Liver (tissue), 9 donors: Measurements from ENCODE around the gene PLEKHO1. TPM values are rescaled to one million over a fixed set of nuclear protein-coding genes. Genes with fewer than 3 reads are reported as not detected.

Experiments used
- DNase-seq: peaks from one replicate; pipeline ENCODE4 v3.0.0-alpha.2; 2017; ENCODE audit warnings: low spot score
- H3K27ac ChIP-seq, 2 donors: one replicate each; pipeline ENCODE4 v1.7.0; 2013; ENCODE audit warnings: inconsistent platforms in 2 of 2, low read length in 2 of 2, control low read depth in 1 of 2, low read depth in 1 of 2, mild to moderate bottlenecking in 1 of 2
- H3K27me3 ChIP-seq, 4 donors: one replicate each; pipeline versions ENCODE4 v1.6.1 to v1.7.0; 2013; ENCODE audit warnings: low read length in 3 of 4, inconsistent platforms in 1 of 4, mild to moderate bottlenecking in 1 of 4, moderate library complexity in 1 of 4; ENCODE audit not compliant: control insufficient read depth in 4 of 4, insufficient read depth in 4 of 4
- H3K36me3 ChIP-seq, 4 donors: one replicate each; pipeline versions ENCODE4 v1.6.1 to v1.7.0; 2013; ENCODE audit warnings: low read length in 3 of 4, mild to moderate bottlenecking in 3 of 4, low read depth in 1 of 4, moderate library complexity in 1 of 4; ENCODE audit not compliant: control insufficient read depth in 4 of 4, insufficient read depth in 3 of 4
- H3K4me1 ChIP-seq, 4 donors: one replicate each; pipeline versions ENCODE4 v1.6.1 to v1.7.0; 2013; ENCODE audit warnings: low read length in 3 of 4, mild to moderate bottlenecking in 3 of 4, moderate library complexity in 1 of 4; ENCODE audit not compliant: control insufficient read depth in 4 of 4, insufficient read depth in 4 of 4
- H3K4me3 ChIP-seq, 3 donors: one replicate each; pipeline versions ENCODE4 v1.6.1 to v1.7.0; 2013; ENCODE audit warnings: low read length in 3 of 3, control low read depth in 1 of 3, low read depth in 1 of 3, mild to moderate bottlenecking in 1 of 3
- H3K9ac ChIP-seq, 2 donors: one replicate each; pipeline ENCODE4 v1.7.0; 2013; ENCODE audit warnings: low read length in 2 of 2, mild to moderate bottlenecking in 2 of 2, moderate library complexity in 2 of 2, control low read depth in 1 of 2, low read depth in 1 of 2
- H3K9me3 ChIP-seq, 4 donors: one replicate each; pipeline versions ENCODE4 v1.6.1 to v1.7.0; 2013; ENCODE audit warnings: low read length in 3 of 4; ENCODE audit not compliant: control insufficient read depth in 4 of 4
- EGR1 ChIP-seq, 2 donors: IDR thresholded peaks; 2 replicates each; pipeline ENCODE4 v1.6.1; 2016 to 2018; ENCODE audit warnings: antibody characterized with exemption in 2 of 2, low read depth in 2 of 2
- FOXA1 ChIP-seq: IDR thresholded peaks from 2 replicates; pipeline ENCODE4 v1.6.1; 2016; ENCODE audit warnings: antibody characterized with exemption
- FOXA2 ChIP-seq: IDR thresholded peaks from 2 replicates; pipeline ENCODE4 v1.6.1; 2016; ENCODE audit warnings: antibody characterized with exemption
- GABPA ChIP-seq, 2 donors: IDR thresholded peaks in 1 of 2; conservative IDR thresholded peaks in 1 of 2; 2 replicates each; pipeline ENCODE4 v1.6.1; 2016; ENCODE audit warnings: antibody characterized with exemption in 2 of 2, mild to moderate bottlenecking in 1 of 2, moderate library complexity in 1 of 2
- HNF4A ChIP-seq, 2 donors: conservative IDR thresholded peaks; 2 replicates each; pipeline ENCODE4 v1.6.1; 2016; ENCODE audit warnings: antibody characterized with exemption in 2 of 2, mild to moderate bottlenecking in 2 of 2
- HNF4G ChIP-seq: IDR thresholded peaks from 2 replicates; pipeline ENCODE4 v1.6.1; 2016; ENCODE audit warnings: antibody characterized with exemption
- JUND ChIP-seq, 2 donors: IDR thresholded peaks; 2 replicates each; pipeline ENCODE4 v1.6.1; 2016; ENCODE audit warnings: antibody characterized with exemption in 2 of 2
- MAX ChIP-seq: IDR thresholded peaks from 2 replicates; pipeline ENCODE4 v1.6.1; 2016; ENCODE audit warnings: antibody characterized with exemption
- NR2F2 ChIP-seq: IDR thresholded peaks from 2 replicates; pipeline ENCODE4 v1.6.1; 2016; ENCODE audit warnings: antibody characterized with exemption
- RAD21 ChIP-seq, 2 donors: IDR thresholded peaks; 2 replicates each; pipeline ENCODE4 v1.6.1; 2016; ENCODE audit warnings: antibody characterized with exemption in 2 of 2, mild to moderate bottlenecking in 2 of 2
- RXRA ChIP-seq, 2 donors: IDR thresholded peaks; 2 replicates each; pipeline ENCODE4 v1.6.1; 2017 to 2018; ENCODE audit warnings: antibody characterized with exemption in 2 of 2, mild to moderate bottlenecking in 1 of 2
- SP1 ChIP-seq: IDR thresholded peaks from 2 replicates; pipeline ENCODE4 v1.6.1; 2018; ENCODE audit warnings: antibody characterized with exemption, mild to moderate bottlenecking
- TAF1 ChIP-seq: conservative IDR thresholded peaks from 2 replicates; pipeline ENCODE4 v1.6.1; 2016; ENCODE audit warnings: antibody characterized with exemption, mild to moderate bottlenecking
- YY1 ChIP-seq: IDR thresholded peaks from 2 replicates; pipeline ENCODE4 v1.6.1; 2016; ENCODE audit warnings: antibody characterized with exemption, mild to moderate bottlenecking
- ZBTB33 ChIP-seq: IDR thresholded peaks from 2 replicates; pipeline ENCODE4 v1.6.1; 2016; ENCODE audit warnings: antibody characterized with exemption
- WGBS: extraction: QIAGEN DNeasy Blood & Tissue Kit; methylation state at CpG from one replicate; pipeline ENCODE4 v1.1.7; 2013; 5-methylcytosine and 5-hydroxymethylcytosine counted together
- polyA plus RNA-seq, 2 donors: library from polyadenylated mRNA; stranded (reverse) in 1 of 2; unstranded in 1 of 2; fragments of 200-250 nt in 1 of 2; fragments of >200 nt in 1 of 2; fragmentation: Nextera tagmentation in 1 of 2; extraction: Ambion mirVana in 1 of 2; gene quantifications; one replicate each; pipeline versions ENCODE4 v1.2.1 to v1.2.3, GENCODE V29; 2013 to 2015
- total RNA-seq, 2 donors: library from RNA; depleted of rRNA; stranded (reverse); fragments of >200 nt; gene quantifications; one replicate each; pipeline ENCODE4 v1.2.3, GENCODE V29; 2014
- TF ChIP-seq, protein P1 (sequence below): IDR thresholded peaks from 2 replicates; pipeline ENCODE4 v1.6.1; 2016; ENCODE audit warnings: antibody characterized with exemption
- TF ChIP-seq, protein P2 (sequence below): fragments of 150-350 bp; IDR thresholded peaks from 2 replicates; pipeline ENCODE4 v1.5.1; 2017; ENCODE audit warnings: improper control_type of control experiment, low read depth, low read length; ENCODE audit not compliant: missing input control
- TF ChIP-seq, protein P3 (sequence below): IDR thresholded peaks from 2 replicates; pipeline ENCODE4 v1.6.1; 2016; ENCODE audit warnings: antibody characterized with exemption, mild to moderate bottlenecking
- donor health status: healthy.
- donor health status: healthy.
- donor health status: healthy.
- donor health status: healthy.
- donor health status: healthy.

PLEKHO1 gene
- total and polyA plus RNA-seq, 4 donors = 3.5 to 8.8 (median 6.0) TPM

DNA sequence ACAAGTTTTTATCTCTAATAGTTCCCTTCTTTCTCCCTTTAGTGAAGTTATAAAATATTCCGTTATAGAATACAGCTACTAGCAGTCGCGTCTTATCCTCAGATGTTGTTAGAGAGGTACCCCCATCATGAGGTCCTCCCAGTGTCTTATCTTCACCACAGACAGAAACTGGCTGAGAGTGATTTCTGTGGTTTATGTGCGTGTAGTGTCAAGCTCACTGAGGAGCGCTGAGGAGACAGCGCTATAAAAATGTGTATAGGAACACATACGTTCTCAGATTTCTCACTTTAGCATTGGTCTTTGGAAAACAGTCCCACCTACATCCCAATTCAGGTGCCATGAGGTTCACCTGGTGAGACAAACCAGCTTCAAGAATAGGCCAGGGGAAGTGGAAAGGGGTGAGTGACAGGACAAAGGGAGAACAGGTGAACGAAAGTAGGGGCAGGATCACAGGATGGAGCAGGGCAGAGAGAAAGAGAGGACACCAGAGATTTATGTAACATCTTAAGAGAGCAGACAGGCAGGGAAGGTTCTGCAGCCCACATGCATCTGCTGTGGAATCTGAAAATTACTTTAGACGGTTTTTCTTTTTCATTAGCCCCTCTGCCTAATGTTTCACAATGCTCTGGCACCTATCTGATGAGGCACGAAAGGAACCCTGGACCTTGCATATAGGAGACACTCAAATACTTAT is 2.7 kb upstream of the PLEKHO1 start:
- H3K27me3 ChIP-seq = no peaks in the 10 kb centered on the region
- no peak overlapping the region for H3K4me3 ChIP-seq
- H3K4me1 ChIP-seq = peaks cover 0 to 5% (median 0%) of the 10 kb centered on the region in 4 donors
- no peak for DNase-seq
- H3K9ac ChIP-seq = no peak overlapping the region
- TF ChIP-seq NR2F2 (no peak), RAD21 (IDR thresholded peaks at IDR 0.05) (no peak), EGR1 (IDR thresholded peaks at IDR 0.05; ENCODE audit: low read depth in 2 of 2) (no peak), SP1 (no peak)
- WGBS = 86% methylated on average over 10 of the region's 10 CpGs
- H3K36me3 ChIP-seq = peaks cover 0 to 2% (median 0%) of the 10 kb centered on the region in 4 donors
- H3K27ac ChIP-seq = no peak overlapping the region
- no peaks in the 10 kb centered on the region for H3K9me3 ChIP-seq

DNA sequence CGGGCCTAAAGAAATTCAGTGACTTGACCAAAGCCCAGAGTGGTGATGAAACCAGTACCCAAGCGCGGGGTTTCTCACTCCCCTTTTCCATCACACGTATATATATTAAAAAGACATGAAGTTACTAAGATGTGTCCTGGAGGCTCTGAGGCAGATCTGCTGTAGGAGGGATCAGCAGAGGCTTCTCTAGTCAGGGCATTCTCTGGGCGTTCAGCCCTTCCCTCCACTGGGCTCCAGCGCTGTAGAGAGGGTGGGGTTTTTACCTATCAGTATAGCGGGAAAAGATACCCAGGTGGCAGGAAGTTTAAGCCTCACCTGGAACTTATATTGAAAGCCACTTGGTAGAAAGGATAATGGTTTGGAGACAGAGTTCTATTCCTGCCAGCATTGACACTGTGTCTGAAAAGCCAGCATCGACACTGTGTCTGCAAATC is 862 bp upstream of the PLEKHO1 start:
- Histone ChIP-seq H3K4me3 (peak overlapping the region; percentile 2 to 85 (median 55)), H3K27ac (peak overlapping the region; percentile 60 to 73), H3K4me1 (peaks cover 0 to 5% (median 0%) of the 10 kb centered on the region in 4 donors), H3K27me3 (no peaks in the 10 kb centered on the region), H3K36me3 (peaks cover 0 to 2% (median 0%) of the 10 kb centered on the region in 4 donors), H3K9ac (peak overlapping the region; percentile 44 to 58), H3K9me3 (no peaks in the 10 kb centered on the region)
- DNase-seq = no peak
- no peak for TF ChIP-seq HNF4G
- TF ChIP-seq RXRA (IDR thresholded peaks at IDR 0.05) = no peak
- no peak for TF ChIP-seq YY1
- WGBS = 63% methylated on average over 8 of the region's 8 CpGs

DNA sequence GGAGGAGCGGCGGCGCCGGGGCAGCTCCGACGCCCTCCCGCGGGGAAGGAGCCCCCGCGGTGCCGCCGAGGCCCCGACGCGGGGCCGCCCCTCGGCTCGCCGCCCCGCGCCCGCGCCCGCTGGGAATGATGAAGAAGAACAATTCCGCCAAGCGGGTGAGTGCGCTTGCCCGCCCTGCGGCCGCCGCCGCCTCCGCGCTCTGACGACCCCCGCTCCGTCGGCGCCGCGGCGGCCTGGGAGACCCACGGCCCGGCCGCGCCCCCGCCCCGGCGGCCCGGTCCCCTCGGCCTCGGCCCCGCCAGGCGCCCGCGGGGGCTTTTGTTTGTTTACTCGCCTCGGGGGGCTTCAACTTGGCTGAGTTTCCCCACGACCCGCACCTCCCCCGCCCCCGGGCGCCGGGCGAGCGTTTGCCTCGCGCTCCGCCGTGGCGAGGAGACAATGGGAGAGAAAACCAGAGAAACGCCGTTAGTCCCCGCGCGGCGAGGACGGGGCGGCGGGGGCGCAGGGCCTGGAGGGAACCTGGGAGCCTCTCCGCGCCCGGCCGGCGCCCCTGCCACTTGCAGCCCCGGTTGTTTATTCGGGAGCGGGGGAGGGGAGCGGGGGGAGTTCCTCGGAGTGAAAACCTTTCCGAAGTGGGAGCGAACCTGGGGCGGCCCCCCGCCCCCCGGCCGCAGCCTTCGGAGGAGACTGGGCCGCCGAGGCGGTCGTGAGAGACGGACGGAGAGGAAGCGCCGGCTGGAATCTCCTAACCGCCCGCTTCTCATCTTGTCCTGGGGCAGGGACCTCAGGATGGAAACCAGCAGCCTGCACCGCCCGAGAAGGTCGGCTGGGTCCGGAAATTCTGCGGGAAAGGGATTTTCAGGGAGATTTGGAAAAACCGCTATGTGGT is 661 bp downstream of the PLEKHO1 start:
- no peaks in the 10 kb centered on the region for H3K27me3 ChIP-seq
- no peak for DNase-seq
- no peak for TF ChIP-seq FOXA2
- TF ChIP-seq, protein P1, sequence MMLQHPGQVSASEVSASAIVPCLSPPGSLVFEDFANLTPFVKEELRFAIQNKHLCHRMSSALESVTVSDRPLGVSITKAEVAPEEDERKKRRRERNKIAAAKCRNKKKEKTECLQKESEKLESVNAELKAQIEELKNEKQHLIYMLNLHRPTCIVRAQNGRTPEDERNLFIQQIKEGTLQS = no peak
- TF ChIP-seq GABPA (IDR thresholded peaks at IDR 0.05 in 1 of 2, conservative IDR thresholded peaks at IDR 0.05 in 1 of 2) = no peak
- TF ChIP-seq HNF4G = no peak
- no peak for TF ChIP-seq YY1
- no peak for TF ChIP-seq SP1
- TF ChIP-seq EGR1 (IDR thresholded peaks at IDR 0.05; ENCODE audit: low read depth in 2 of 2) = no peak
- no peak for TF ChIP-seq MAX
- TF ChIP-seq FOXA1 = no peak
- TF ChIP-seq, protein P2, sequence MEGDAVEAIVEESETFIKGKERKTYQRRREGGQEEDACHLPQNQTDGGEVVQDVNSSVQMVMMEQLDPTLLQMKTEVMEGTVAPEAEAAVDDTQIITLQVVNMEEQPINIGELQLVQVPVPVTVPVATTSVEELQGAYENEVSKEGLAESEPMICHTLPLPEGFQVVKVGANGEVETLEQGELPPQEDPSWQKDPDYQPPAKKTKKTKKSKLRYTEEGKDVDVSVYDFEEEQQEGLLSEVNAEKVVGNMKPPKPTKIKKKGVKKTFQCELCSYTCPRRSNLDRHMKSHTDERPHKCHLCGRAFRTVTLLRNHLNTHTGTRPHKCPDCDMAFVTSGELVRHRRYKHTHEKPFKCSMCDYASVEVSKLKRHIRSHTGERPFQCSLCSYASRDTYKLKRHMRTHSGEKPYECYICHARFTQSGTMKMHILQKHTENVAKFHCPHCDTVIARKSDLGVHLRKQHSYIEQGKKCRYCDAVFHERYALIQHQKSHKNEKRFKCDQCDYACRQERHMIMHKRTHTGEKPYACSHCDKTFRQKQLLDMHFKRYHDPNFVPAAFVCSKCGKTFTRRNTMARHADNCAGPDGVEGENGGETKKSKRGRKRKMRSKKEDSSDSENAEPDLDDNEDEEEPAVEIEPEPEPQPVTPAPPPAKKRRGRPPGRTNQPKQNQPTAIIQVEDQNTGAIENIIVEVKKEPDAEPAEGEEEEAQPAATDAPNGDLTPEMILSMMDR = no peak
- no peak for TF ChIP-seq ZBTB33
- no peak for TF ChIP-seq JUND (IDR thresholded peaks at IDR 0.05)
- TF ChIP-seq RAD21 (IDR thresholded peaks at IDR 0.05) = no peak
- TF ChIP-seq TAF1 = no peak
- no peak for TF ChIP-seq HNF4A (conservative IDR thresholded peaks at IDR 0.05)
- TF ChIP-seq NR2F2 = no peak
- TF ChIP-seq, protein P3, sequence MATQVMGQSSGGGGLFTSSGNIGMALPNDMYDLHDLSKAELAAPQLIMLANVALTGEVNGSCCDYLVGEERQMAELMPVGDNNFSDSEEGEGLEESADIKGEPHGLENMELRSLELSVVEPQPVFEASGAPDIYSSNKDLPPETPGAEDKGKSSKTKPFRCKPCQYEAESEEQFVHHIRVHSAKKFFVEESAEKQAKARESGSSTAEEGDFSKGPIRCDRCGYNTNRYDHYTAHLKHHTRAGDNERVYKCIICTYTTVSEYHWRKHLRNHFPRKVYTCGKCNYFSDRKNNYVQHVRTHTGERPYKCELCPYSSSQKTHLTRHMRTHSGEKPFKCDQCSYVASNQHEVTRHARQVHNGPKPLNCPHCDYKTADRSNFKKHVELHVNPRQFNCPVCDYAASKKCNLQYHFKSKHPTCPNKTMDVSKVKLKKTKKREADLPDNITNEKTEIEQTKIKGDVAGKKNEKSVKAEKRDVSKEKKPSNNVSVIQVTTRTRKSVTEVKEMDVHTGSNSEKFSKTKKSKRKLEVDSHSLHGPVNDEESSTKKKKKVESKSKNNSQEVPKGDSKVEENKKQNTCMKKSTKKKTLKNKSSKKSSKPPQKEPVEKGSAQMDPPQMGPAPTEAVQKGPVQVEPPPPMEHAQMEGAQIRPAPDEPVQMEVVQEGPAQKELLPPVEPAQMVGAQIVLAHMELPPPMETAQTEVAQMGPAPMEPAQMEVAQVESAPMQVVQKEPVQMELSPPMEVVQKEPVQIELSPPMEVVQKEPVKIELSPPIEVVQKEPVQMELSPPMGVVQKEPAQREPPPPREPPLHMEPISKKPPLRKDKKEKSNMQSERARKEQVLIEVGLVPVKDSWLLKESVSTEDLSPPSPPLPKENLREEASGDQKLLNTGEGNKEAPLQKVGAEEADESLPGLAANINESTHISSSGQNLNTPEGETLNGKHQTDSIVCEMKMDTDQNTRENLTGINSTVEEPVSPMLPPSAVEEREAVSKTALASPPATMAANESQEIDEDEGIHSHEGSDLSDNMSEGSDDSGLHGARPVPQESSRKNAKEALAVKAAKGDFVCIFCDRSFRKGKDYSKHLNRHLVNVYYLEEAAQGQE = no peak
- H3K4me3 ChIP-seq = peak overlapping the region; percentile 35 to 85 (median 40)
- H3K27ac ChIP-seq = peak overlapping the region; percentile 63 to 67
- H3K9me3 ChIP-seq = no peaks in the 10 kb centered on the region
- peak overlapping the region in 1 of 2 donors; percentile 36 for H3K9ac ChIP-seq
- 7% methylated on average over 114 of the region's 114 CpGs for WGBS
- H3K36me3 ChIP-seq = peaks cover 0 to 4% (median 0%) of the 10 kb centered on the region in 4 donors
- peaks cover 0 to 5% (median 1%) of the 10 kb centered on the region in 4 donors for H3K4me1 ChIP-seq
